Right renal pelvis (tissue), 4 donors: ENCODE measurements around the gene TOX3. TPM values are rescaled to one million over a fixed set of nuclear protein-coding genes. Genes with fewer than 3 reads are reported as not detected.

Experiments
- DNase-seq, 4 donors: peaks; one replicate each; pipeline ENCODE4 v3.0.0-alpha.2; 2013; ENCODE audit warnings: low read depth in 4 of 4, low spot score in 3 of 4, missing footprints in 1 of 4
- polyA plus RNA-seq, 4 donors: library from polyadenylated mRNA; unstranded; fragments of 120-200 nt; gene quantifications; one replicate each; pipeline ENCODE4 v1.2.1, GENCODE V29; 2013; ENCODE audit not compliant: insufficient read length in 4 of 4

The TOX3 gene
- polyA plus RNA-seq, 4 donors = 33.0 to 39.7 (median 34.2) TPM

GRCh38 chr16:52408191-52408845 lies 138.6 kb downstream of the TOX3 start:
- DNase-seq = no peak

- no peak for DNase-seq
Observed at GRCh38 chr16:52407778-52408177, 139.2 kb downstream of the TOX3 start.

- no peak for DNase-seq
Observed at GRCh38 chr16:52405441-52405840, 141.5 kb downstream of the TOX3 start.

GRCh38 chr16:52404546-52404945 lies 142.4 kb downstream of the TOX3 start:
- no peak for DNase-seq

GRCh38 chr16:52399116-52399515 lies 147.8 kb downstream of the TOX3 start:
- no peak for DNase-seq

GRCh38 chr16:52398491-52398960 lies 148.4 kb downstream of the TOX3 start:
- DNase-seq = no peak

- DNase-seq = no peak
Observed at GRCh38 chr16:52398021-52398420, 148.9 kb downstream of the TOX3 start.

- no peak for DNase-seq
Observed at GRCh38 chr16:52393448-52393847, 153.5 kb downstream of the TOX3 start.

GRCh38 chr16:52389045-52389444 lies 157.9 kb downstream of the TOX3 start:
- no peak for DNase-seq
